GM18951 (cell line): ENCODE data around the gene PGLYRP4.
"Not testable (repeated sequence)": the region's sequence is repeated elsewhere in the genome, so short reads cannot be mapped to it uniquely, and the experiment has no call there.

ENCODE experiments used
- POLR2A ChIP-seq: IDR thresholded peaks from 4 replicates; pipeline ENCODE4 v1.6.1; 2011; ENCODE audit warnings: mild to moderate bottlenecking; ENCODE audit not compliant: insufficient read length, insufficient read depth; ENCODE audit errors: extremely low read depth
- in situ Hi-C: fragments of 300-500 bp; cut with MboI; formaldehyde crosslinking; loops from one replicate; pipeline ENCODE4 v1.12.0; 2022; ENCODE audit warnings: low sequenced_read_pairs, mixed read lengths, inconsistent platforms; ENCODE audit not compliant: unreplicated experiment

Gene PGLYRP4

GRCh38 chr1:153357853-153358690 is 9.4 kb upstream of the PGLYRP4 start, which contains the start of gene S100A9:
S100A9 (plus strand) TSS chr1:153357854; CDS start chr1:153358284, 430 bp downstream.
- in situ Hi-C loops = no loop called here
- TF ChIP-seq POLR2A = no peak

- in situ Hi-C loops = no loop called here
- no peak for TF ChIP-seq POLR2A
Observed at GRCh38 chr1:153357076-153357852, 8.6 kb upstream of the PGLYRP4 start.

- in situ Hi-C loops = no loop called here
Observed at GRCh38 chr1:153356392-153357075, 7.9 kb upstream of the PGLYRP4 start.

DNA sequence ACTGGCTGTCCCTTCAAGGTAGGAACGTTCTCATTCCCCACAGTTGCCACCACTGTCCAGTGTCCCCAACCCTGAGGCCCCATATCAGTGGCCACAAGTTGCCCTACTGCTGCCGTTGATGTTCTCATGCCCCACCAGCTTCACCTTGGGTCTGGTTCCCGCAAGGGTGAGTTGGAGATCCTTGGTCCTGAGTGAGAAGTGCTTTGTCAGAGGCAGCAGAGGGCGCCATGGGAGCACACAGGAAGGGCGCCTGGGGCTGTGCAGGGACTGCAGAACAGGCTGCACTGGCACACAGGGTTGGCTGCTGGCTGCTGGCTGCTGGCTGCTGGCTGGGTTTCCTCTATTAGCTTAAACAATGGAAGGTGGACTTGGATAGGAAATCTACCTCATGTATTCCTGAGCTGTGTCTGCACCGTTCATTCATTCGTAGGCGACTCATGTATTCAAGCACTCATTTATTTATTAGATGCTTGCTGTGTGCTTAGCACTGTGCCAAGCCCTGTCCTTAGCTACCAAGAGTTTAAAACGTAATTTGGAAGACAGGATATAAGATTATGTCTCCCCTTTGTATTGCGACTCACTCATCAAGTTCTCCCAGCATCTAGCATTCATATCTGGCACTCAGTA is 6.9 kb upstream of the PGLYRP4 start:
- no peak for TF ChIP-seq POLR2A
- in situ Hi-C loops = no loop called here

More at GRCh38 chr1:153356392-153357075, 7.9 kb upstream of the PGLYRP4 start:
- no peak for TF ChIP-seq POLR2A

DNA sequence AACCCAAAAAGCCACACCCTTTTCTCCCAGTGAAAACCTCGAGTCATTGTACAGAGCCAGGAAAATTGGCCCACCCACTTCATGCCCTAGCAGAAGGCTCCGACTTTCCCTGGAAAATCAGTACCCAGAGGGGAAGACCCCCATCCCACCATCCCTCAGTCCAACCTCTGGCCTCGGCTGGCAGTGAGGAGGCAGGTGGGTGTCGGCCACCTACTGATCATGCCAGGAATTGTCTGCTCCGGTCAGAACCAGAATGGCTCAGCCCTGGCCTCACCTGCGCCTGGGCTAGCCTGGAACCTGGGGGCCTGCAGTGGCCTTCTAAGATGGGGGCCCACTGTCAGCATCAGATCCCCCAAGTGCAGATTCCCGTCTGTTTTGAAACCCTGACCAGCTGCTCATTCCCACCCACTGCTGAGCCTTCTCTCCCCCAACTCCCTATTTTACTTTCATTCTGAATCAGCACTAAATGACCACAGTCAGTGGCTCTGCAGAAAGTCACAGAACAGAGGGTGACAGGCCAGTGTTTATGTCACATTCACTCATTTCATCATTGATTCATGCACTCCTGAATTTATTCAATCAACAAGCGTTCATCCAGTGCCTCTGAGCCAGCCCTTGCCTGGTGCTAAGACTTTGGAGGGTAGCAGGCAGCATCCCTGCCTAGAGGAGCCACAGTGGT is 6.0 kb upstream of the PGLYRP4 start:
- in situ Hi-C loops = no loop called here
- no peak for TF ChIP-seq POLR2A

GRCh38 chr1:153353226-153353947 is 4.7 kb upstream of the PGLYRP4 start:
- in situ Hi-C loops = no loop called here
- no peak for TF ChIP-seq POLR2A

- in situ Hi-C loops = no loop called here
- no peak for TF ChIP-seq POLR2A
Observed at GRCh38 chr1:153352523-153352922, 3.9 kb upstream of the PGLYRP4 start.

GRCh38 chr1:153350321-153350957 is 1.8 kb upstream of the PGLYRP4 start:
- no peak for TF ChIP-seq POLR2A
- in situ Hi-C loops = no loop called here

GRCh38 chr1:153349363-153350320 is 1.0 kb upstream of the PGLYRP4 start:
- in situ Hi-C loops = no loop called here

GRCh38 chr1:153347856-153348255 is 785 bp downstream of the PGLYRP4 start:
- no peak for TF ChIP-seq POLR2A
- in situ Hi-C loops = no loop called here

More at GRCh38 chr1:153349363-153350320, 1.0 kb upstream of the PGLYRP4 start:
- no peak for TF ChIP-seq POLR2A

DNA sequence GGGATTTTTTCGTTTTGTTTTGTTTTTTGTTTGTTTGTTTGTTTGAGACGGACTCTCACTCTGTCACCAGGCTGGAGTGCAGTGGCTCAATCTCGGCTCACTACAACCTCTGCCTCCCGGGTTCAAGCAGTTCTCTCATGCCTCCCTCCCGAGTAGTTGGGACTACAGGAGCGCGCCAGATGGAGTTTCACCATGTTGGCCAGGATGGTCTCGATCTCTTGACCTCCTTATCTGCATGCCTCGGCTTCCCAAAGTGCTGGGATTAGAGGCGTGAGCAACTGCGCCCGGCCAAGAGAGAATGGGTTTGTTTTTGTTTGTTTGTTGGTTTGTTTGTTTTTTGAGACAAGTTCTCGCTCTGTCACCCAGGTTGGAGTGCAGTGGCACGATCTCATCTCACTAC is 1.6 kb downstream of the PGLYRP4 start:
- in situ Hi-C loops = not testable (repeated sequence)
